ENCODE measurements around the gene GBA2. TPM values are rescaled to one million over a fixed set of nuclear protein-coding genes. Genes with fewer than 3 reads are reported as not detected.

Gene GBA2
- total RNA-seq, 4 donors from 2014 or later = 263 to 474 (median 436) TPM

GRCh38 chr9:35745569-35745968 lies 3.5 kb downstream of the GBA2 start:
- H3K27ac ChIP-seq = peak overlapping the region in 3 of 4 donors; percentile 54 to 99 (median 97)

GRCh38 chr9:35743880-35744518 lies 5.0 kb downstream of the GBA2 start:
- TF ChIP-seq CTCF (IDR thresholded peaks at IDR 0.05) (no peak), POLR2A (IDR thresholded peaks at IDR 0.05) (no peak)
- Histone ChIP-seq H3K27ac (peak overlapping the region in 1 of 4 donors; percentile 22), H3K4me3 (no peak overlapping the region), H3K9me3 (no peaks in the 10 kb centered on the region), H3K36me3 (peaks cover 0 to 61% (median 3%) of the 10 kb centered on the region in 3 donors), H3K27me3 (no peaks in the 10 kb centered on the region), H3K4me1 (peaks cover 0 to 41% (median 17%) of the 10 kb centered on the region in 4 donors)
- DNase-seq = no peak

More at GRCh38 chr9:35745569-35745968, 3.5 kb downstream of the GBA2 start:
- Histone ChIP-seq H3K36me3 (peaks cover 0 to 47% (median 3%) of the 10 kb centered on the region in 3 donors), H3K4me3 (peak overlapping the region in 3 of 4 donors; percentile 90 to 96 (median 93)), H3K27me3 (no peaks in the 10 kb centered on the region), H3K4me1 (peaks cover 0 to 50% (median 17%) of the 10 kb centered on the region in 4 donors), H3K9me3 (no peaks in the 10 kb centered on the region)
- no peak for DNase-seq
- TF ChIP-seq CTCF (IDR thresholded peaks at IDR 0.05) = no peak
- no peak for TF ChIP-seq POLR2A (IDR thresholded peaks at IDR 0.05)

GRCh38 chr9:35743452-35743851 lies 5.6 kb downstream of the GBA2 start:
- Histone ChIP-seq H3K9me3 (no peaks in the 10 kb centered on the region), H3K4me3 (no peak overlapping the region), H3K27me3 (no peaks in the 10 kb centered on the region), H3K27ac (no peak overlapping the region), H3K4me1 (peaks cover 0 to 41% (median 17%) of the 10 kb centered on the region in 4 donors), H3K36me3 (peaks cover 0 to 67% (median 3%) of the 10 kb centered on the region in 3 donors)
- no peak for DNase-seq
- TF ChIP-seq CTCF (IDR thresholded peaks at IDR 0.05) (no peak), POLR2A (IDR thresholded peaks at IDR 0.05) (no peak)

GRCh38 chr9:35741740-35742139 lies 7.3 kb downstream of the GBA2 start:
- Histone ChIP-seq H3K9me3 (no peaks in the 10 kb centered on the region), H3K4me1 (peaks cover 0 to 33% (median 7%) of the 10 kb centered on the region in 4 donors), H3K4me3 (no peak overlapping the region), H3K27me3 (no peaks in the 10 kb centered on the region), H3K27ac (no peak overlapping the region), H3K36me3 (peaks cover 0 to 84% (median 3%) of the 10 kb centered on the region in 3 donors)
- TF ChIP-seq POLR2A (IDR thresholded peaks at IDR 0.05) (no peak), CTCF (IDR thresholded peaks at IDR 0.05) (no peak)
- DNase-seq = no peak

- H3K27ac ChIP-seq = no peak overlapping the region
- H3K4me3 ChIP-seq = no peak overlapping the region
- H3K4me1 ChIP-seq = peaks cover 0 to 19% (median 0%) of the 10 kb centered on the region in 4 donors
- no peaks in the 10 kb centered on the region for H3K27me3 ChIP-seq
- TF ChIP-seq POLR2A (IDR thresholded peaks at IDR 0.05) (no peak), CTCF (IDR thresholded peaks at IDR 0.05) (no peak)
- H3K9me3 ChIP-seq = no peaks in the 10 kb centered on the region
- peaks cover 0 to 99% (median 3%) of the 10 kb centered on the region in 3 donors for H3K36me3 ChIP-seq
- DNase-seq = no peak
Measured at GRCh38 chr9:35740243-35740642, 8.8 kb downstream of the GBA2 start.

All from Peyer's patch (tissue), 4 donors.